GM19397 (cell line): ENCODE data around the gene TPP1.

Experiments used
- ATAC-seq: cut with Tn5 transposase; IDR thresholded peaks from one replicate; pipeline ENCODE4 v1.9.1; 2021; ENCODE audit warnings: mild to moderate bottlenecking, moderate library complexity; ENCODE audit not compliant: unreplicated experiment

TPP1 gene

DNA sequence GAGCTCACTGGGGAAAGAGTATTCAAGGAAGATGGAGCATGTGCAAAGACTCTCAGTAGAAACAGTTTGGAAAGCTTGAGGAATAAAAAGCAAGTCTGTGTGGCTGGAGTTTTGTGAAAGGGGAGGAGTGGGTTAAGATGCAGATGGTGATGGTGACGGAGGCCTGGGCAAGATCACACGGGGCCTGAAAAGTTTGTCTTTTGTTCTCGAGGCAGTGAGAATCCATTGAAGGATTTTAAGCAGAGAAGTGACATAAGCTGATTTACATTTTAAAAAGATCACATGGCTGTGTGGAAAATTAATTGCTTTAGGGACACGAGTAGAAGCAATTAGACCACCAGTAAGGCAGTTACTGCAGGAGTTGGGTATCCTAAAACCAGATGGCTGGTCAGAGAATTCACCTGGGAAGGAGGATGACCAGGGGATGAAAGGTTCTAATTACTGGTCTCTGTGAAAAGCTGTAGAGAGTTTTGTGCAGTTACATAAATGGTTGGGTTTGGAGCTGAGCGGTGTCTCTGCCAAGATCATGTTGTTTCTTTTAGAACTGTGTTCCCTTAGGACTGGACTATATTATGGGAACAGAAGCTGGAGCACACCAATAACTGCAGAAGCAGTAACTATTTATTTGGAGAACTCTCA lies 22.9 kb downstream of the TPP1 start:
- ATAC-seq: no peak

GRCh38 chr11:6594142-6594768 lies 25.0 kb downstream of the TPP1 start:
- ATAC-seq: no peak

GRCh38 chr11:6588018-6588417 lies 31.2 kb downstream of the TPP1 start:
- ATAC-seq: no peak

- ATAC-seq: no peak
These were observed 31.8 kb downstream of the TPP1 start for GRCh38 chr11:6587360-6587953.

DNA sequence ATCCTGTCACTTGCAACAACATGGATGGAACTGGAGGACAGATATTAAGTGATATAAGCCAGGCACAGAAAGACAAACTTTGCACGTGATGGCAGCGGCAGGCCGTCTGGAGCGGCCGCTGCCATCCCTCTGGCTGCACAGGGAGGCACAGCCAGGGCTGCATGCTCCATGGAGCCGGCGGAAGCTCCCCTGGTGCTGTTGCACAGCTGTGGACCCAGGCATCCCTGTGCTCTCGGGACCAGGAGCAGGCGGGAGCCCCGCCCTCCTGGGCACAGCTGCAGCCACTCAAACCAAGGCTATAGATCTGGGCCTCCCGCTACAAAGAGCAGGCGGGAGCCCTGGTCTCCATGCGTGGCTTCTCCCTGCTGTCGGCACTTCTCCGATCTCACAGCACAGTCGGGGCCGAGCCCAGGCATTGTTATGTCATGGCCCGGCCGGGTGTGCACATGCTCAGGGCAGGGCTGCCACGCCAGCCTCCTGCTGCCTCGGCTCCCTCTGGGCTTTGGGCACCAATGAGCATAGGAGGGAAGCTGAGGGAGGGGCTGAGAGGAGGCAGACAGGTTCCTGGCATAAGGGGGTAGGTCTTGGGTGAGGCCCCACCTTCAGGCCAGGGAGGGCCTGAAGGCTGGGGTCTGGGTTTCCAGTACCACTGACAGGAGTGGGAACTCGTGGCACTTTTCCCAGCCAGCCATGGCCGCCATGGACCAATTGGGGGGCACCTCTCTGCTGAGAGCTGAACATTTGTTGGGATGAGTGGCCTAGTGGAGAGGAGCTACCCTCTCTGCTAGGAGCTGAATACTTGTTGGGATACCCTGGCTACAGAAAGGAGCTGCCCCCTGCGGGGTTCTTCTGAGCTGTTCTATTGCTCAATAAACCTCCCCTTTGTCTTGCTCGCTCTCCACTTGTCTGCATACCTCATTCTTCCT lies 32.5 kb downstream of the TPP1 start:
- no peak for ATAC-seq

DNA sequence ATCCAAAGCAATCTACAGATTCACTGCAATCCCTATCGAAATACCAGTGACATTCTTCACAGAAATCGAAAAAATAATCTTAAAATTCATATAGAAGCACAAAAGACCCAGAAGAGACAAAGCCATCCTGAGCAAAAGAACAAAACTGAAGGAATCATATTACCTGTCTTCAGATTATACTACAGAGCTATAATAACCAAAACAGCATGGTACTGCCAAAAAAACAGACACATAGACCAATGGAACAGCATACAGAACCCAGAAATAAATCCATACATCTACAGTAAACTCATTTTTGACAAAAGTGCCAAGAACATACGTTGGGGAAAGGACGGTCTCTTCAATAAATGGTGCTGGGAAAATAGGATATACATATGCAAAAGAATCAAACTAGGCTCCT lies 34.7 kb downstream of the TPP1 start:
- ATAC-seq: no peak

- no peak for ATAC-seq
These were observed 35.6 kb downstream of the TPP1 start for GRCh38 chr11:6583584-6583983.

GRCh38 chr11:6579681-6580080 lies 39.5 kb downstream of the TPP1 start:
- no peak for ATAC-seq

DNA sequence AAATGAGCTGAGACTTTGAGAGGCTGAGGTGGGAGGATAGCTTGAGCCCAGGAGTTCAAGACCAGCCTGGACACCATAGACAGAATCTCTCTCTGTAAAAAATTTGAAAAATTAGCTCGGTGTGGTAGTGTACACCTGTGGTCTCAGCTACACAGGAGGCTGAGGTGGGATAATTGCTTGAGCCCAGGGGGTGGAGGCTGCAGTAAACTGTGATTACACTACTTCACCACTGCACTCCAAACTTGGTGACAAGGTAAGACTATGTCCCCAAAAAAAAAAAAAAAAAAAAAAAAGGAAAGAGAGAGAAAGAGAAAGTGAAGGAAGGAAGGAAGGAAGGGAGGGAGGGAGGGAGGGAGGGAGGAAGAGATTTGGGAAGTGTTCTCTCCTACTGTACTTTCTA lies 41.1 kb downstream of the TPP1 start:
- ATAC-seq: no peak

DNA sequence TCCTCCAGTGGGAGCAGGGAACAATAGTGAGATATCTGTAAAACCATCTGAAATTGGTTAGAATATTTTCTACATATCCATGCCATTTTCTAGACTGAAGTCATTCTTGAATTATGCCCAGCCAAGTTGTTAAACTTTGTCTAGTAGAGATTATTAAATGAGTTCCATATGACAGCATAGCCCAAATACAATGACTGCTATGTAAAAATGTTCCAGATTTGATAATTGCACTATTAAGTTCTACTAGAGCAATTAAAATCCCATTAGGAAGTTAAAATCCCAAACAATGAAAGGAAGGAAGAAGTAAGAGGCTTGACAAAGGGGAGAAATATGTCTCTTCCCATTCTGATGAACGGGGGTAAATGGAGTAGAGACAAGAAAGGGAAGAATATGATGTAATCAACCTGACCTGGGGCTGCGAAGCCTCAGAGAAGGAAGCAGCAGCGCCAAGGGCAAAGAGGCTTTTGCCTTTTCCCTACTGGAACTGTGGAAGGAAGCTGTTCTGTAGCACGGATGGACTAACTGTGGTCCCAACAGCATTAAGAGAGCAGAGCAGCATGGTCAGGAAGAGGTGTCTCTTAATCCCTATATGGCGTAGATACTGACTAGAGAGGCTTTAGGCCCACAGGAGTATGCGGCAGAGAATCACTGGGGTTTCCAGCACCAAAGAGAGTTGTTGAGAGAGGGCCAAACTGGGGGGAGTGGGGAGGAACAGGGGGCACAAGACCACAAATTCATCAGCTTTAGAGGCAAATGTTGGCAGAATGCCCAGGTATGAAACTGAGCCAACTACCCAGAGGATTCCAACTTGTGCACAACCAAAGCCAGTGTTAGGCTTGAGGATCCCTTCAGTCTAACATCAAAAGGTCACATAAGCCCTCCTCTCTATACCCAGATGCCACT lies 42.5 kb downstream of the TPP1 start:
- ATAC-seq: no peak

DNA sequence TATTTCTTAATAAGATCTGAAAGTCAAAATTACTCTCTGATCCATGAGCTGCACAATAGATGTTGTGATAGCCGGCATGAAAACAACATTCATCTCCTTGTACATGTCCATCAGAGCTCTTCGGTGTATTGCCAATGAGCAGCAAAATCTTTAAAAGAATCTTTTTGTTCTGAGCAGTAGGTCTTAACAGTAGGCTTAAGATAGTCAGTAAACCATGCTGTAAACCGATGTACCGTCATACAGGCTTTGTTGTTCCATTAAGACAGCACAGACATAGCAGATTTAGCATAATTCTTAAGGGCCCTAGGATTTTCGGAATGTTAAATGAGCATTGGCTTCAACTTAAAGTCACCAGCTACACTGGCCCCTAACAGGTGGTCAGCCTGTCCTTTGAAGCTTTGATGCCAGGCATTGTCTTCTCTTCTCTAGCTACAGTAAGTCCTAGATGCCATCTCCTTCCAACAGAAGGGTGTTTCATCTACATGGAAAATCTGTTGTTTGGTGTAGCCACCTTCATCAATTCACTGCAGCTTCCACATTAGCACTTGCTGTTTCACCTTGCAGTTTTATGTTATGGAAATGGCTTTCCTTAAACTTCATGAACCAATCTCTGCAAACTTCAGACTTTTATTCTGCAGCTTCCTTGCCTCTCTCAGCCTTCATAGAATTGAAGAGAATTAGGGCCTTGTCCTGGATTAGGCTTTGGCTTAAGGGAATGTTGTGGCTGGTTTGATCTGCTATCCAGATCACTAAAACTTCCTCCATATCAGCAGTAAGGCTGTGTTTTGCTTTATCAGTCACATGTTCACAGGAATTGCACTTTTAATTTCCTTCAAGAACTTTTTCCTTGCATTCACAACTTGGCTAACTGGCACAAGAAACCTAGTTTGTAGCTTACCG lies 44.2 kb downstream of the TPP1 start:
- ATAC-seq: no peak

- ATAC-seq: no peak
These were observed 47.0 kb downstream of the TPP1 start for GRCh38 chr11:6572215-6572614.

DNA sequence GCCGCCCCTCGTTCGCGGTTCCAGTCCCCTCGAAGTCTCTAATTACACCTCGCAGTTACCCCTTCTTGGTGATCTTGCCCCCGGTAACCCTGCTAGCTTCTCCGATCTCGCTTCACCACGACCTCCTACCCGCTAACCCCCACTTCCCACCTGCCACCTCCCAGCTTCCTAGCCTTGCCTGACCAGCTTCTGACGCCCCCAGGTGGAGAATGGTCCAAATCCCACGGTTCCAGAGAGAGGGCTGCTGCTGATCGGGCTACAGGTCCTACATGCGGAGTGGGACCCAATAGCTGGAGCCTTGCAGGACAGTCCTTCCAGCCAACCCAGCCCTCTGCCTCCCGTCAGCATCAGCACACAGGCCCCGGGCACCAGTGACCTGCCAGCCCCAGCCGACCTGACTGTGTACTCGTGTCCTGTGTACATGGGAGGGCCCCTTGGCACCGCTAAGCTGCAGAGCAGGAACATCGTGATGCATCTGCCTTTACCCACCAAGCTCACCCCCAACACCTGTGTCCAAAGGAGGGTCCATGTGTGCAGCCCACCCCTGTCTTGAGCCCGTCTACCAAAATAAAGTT lies 47.7 kb downstream of the TPP1 start:
- no peak for ATAC-seq

- no peak for ATAC-seq
These were observed 48.4 kb downstream of the TPP1 start for GRCh38 chr11:6570691-6571427.

- ATAC-seq: no peak
These were observed 49.5 kb downstream of the TPP1 start for GRCh38 chr11:6569706-6570105.

GRCh38 chr11:6568191-6568918 lies 50.9 kb downstream of the TPP1 start:
- no peak for ATAC-seq

- no peak for ATAC-seq
These were observed 51.9 kb downstream of the TPP1 start for GRCh38 chr11:6567371-6567745.
